ENCODE measurements around the gene G3BP2. TPM values are rescaled to one million over a fixed set of nuclear protein-coding genes. Genes with fewer than 3 reads are reported as not detected.

Gene G3BP2
- total and polyA plus RNA-seq, 9 of the 15 experiments (the other 6 are each of a cell fraction or from before 2014, with no cell fraction given) = 25.2 to 222 (median 130) TPM

GRCh38 chr4:75660491-75660890 is 12.7 kb downstream of the G3BP2 start:
- POLR2A ChIA-PET = interaction anchor here (1.0 to 3.4 kb wide), 3 partner anchors 9 to 13 kb away, joined by 4 to 12 read pairs (median 4); partner anchors contain the start of gene G3BP2

More at GRCh38 chr4:75660491-75660890, 12.7 kb downstream of the G3BP2 start:
- Histone ChIP-seq H3K9ac (ENCODE audit: insufficient read depth in 1 of 2, low read depth in 2 of 2, low read length in 2 of 2) (no peak overlapping the region), H3K4me2 (ENCODE audit: insufficient read depth, low read length) (no peak overlapping the region), H3K4me1 (replicated peaks in 1 of 2; ENCODE audit: control insufficient read depth in 2 of 2, insufficient read depth in 2 of 2, low read length in 2 of 2) (0 out of 5 replicates have a peak, but pooled peaks cover 0 to 3% of the 10 kb centered on the region in 2 experiments), H2AFZ (ENCODE audit: low read depth, low read length) (no peak overlapping the region), H3K36me3 (ENCODE audit: control insufficient read depth, insufficient read depth, low read length) (peaks cover 74% of the 10 kb centered on the region), H3K79me2 (ENCODE audit: control insufficient read depth, insufficient read depth, low read length) (peaks cover 74% of the 10 kb centered on the region), H4K20me1 (replicated peaks; ENCODE audit: control insufficient read depth, insufficient read depth, low read length) (peaks cover 5% of the 10 kb centered on the region; the same call in 1 of the 2 replicates), H3K9me1 (ENCODE audit: control insufficient read depth, insufficient read depth, low read length) (no peaks in the 10 kb centered on the region), H3K27ac (ENCODE audit: extremely low read depth, low read depth, low read length) (no peak overlapping the region), H3K4me3 (no peak overlapping the region), H3K27me3 (ENCODE audit: control insufficient read depth in 2 of 2, insufficient read depth in 2 of 2, low read length in 2 of 2) (no peaks in the 10 kb centered on the region), H3K9me3 (replicated peaks; ENCODE audit: control insufficient read depth, insufficient read depth, low read depth, low read length) (no peaks in the 10 kb centered on the region)
- ATAC-seq (no peak), DNase-seq (ENCODE audit: extremely low read depth in 1 of 4, low spot score in 3 of 4) (no peak), FAIRE-seq (no peak)
- intact Hi-C loops (cut with micrococcal nuclease) = no loop called here
- 84% methylated on average over 2 of the region's 2 CpGs for WGBS (ENCODE audit: insufficient coverage, low coverage, missing lambda C conversion rate)
- TF ChIP-seq, protein P1, sequence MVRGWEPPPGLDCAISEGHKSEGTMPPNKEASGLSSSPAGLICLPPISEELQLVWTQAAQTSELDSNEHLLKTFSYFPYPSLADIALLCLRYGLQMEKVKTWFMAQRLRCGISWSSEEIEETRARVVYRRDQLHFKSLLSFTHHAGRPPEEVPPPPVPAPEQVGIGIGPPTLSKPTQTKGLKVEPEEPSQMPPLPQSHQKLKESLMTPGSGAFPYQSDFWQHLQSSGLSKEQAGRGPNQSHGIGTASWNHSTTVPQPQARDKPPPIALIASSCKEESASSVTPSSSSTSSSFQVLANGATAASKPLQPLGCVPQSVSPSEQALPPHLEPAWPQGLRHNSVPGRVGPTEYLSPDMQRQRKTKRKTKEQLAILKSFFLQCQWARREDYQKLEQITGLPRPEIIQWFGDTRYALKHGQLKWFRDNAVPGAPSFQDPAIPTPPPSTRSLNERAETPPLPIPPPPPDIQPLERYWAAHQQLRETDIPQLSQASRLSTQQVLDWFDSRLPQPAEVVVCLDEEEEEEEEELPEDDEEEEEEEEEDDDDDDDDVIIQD (CRISPR knock-in tag; IDR thresholded peaks at IDR 0.05) = no peak
- TF ChIP-seq RBM17 (IDR thresholded peaks at IDR 0.05; ENCODE audit: borderline replicate concordance, low read depth, low read length) (no peak), MYNN (IDR thresholded peaks at IDR 0.05) (no peak), MYNN (CRISPR knock-in tag; IDR thresholded peaks at IDR 0.05) (no peak), IRF9 (tag; IDR thresholded peaks at IDR 0.05) (no peak), CBX3 (IDR thresholded peaks at IDR 0.05; ENCODE audit: borderline replicate concordance in 1 of 2, low read length in 2 of 2) (no peak), XRCC3 (IDR thresholded peaks at IDR 0.05) (no peak), CHD4 (IDR thresholded peaks at IDR 0.05; ENCODE audit: insufficient read depth, insufficient replicate concordance, low read depth, low read length, poor library complexity, severe bottlenecking) (no peak), ZEB2 (IDR thresholded peaks at IDR 0.05) (no peak), FOXA1 (IDR thresholded peaks at IDR 0.05; ENCODE audit: borderline replicate concordance) (no peak), ZNF785 (CRISPR knock-in tag; IDR thresholded peaks at IDR 0.05) (no peak), ZNF551 (CRISPR knock-in tag; IDR thresholded peaks at IDR 0.05) (no peak), ZNF121 (CRISPR knock-in tag; conservative IDR thresholded peaks at IDR 0.05) (no peak), BCL6 (CRISPR knock-in tag; IDR thresholded peaks at IDR 0.05) (no peak), KHSRP (IDR thresholded peaks at IDR 0.05) (no peak)
- in situ Hi-C loops (cut with MboI) = no loop called here
- BruUV-seq (replicated peaks) = no TSS peak
- CTCF ChIA-PET (ENCODE audit: low intra/inter-chr PET ratio) = no interaction called here

All from K562 (cell line).